HG03139 (cell line): ENCODE measurements around the gene SHC3.

ENCODE experiments used
- ATAC-seq: cut with Tn5 transposase; IDR thresholded peaks from one replicate; pipeline ENCODE4 v1.9.1; 2021; ENCODE audit not compliant: unreplicated experiment

Gene SHC3

GRCh38 chr9:89025553-89025952 is 153.1 kb downstream of the SHC3 start:
- no peak for ATAC-seq

DNA sequence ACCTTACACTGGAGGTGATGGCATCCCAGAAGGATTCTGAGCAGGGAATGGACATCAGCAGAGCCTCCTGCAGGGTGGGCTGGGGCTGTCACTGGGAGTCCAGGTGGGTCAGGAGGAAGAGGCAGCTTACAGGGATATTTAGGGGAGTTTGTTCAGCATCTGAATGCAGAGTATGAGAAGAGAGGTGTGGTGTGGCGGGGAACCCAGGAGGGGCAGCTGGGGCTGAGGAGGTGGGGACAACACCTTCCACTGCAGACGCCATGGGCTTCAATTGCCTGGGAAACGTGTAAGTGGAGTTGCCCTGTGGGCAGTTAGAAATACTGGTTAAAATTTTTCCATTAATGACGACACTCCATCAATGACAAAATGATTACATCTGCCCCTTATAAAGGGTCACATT is 153.9 kb downstream of the SHC3 start:
- no peak for ATAC-seq

GRCh38 chr9:89023740-89024139 is 154.9 kb downstream of the SHC3 start:
- no peak for ATAC-seq

- ATAC-seq = no peak
Measured at GRCh38 chr9:89022902-89023301, 155.7 kb downstream of the SHC3 start.

- no peak for ATAC-seq
Measured at GRCh38 chr9:89022001-89022759, 156.4 kb downstream of the SHC3 start.

DNA sequence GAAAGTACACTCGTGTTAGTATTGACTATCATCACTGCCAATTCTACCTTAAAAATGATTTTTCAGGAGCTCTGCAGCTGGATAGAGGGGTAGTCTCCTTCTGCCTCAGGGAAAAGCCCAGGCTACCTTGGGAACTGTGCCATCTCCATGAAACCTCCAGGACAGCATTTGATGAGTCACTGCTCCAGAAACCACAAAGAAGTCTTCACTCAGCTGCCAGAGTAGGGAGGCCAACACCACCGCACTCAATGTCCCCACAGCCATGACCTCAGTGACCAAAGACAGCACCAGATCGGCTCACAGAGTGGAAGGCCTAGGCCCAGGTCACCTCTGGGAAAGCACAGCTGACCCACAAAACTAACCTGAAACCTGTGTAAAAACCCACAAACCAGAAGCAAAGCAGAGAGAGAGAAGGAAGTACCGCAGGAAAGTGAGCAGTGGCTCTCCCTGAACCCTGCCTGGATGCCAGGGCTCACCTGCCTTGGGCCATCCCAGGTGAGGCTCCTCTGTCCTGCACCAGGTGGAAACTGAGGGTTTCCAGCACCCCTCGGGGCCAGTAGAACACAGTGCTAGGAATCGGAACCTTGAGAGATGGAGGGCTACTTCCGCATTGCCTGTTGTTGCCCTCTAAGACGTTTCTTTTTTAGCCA is 157.3 kb downstream of the SHC3 start:
- ATAC-seq = no peak

DNA sequence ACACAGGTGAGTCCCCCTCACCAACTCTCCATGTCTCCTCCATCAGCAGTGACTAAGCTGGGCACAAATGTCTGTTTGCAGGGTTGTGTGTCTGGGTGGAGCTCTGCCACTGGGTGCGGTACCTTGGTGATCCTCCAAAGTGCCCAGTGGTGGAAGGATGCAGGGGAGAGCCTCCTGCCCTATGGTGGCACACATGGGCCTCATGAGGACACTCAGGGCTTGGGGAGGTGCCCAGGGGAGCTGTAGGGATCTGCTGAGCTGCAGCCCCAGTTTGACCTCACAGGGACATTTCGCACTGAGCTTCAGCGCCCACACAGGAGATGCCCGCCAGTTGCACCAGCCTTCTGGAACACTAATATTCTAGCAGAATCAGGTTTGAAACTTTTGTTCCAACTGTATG is 157.9 kb downstream of the SHC3 start:
- no peak for ATAC-seq

DNA sequence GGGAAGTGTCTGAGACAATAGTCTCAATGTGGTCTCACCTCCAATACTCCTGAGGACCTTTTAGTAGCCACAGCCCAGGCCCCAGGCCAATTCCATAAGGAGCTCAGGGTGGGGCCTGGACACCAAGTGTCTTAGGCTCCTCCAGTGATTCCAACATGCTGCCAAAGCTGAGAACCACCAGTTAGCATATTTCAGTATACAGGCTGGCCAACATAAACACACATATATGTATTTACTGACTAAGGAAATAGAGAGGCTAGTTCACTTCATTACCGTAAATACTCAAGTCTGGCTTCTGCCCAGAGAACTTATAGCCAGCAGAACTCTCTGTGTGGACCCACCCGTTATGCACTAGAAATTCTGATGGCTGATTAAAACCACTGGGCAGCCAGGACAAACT is 163.3 kb downstream of the SHC3 start:
- ATAC-seq = no peak

DNA sequence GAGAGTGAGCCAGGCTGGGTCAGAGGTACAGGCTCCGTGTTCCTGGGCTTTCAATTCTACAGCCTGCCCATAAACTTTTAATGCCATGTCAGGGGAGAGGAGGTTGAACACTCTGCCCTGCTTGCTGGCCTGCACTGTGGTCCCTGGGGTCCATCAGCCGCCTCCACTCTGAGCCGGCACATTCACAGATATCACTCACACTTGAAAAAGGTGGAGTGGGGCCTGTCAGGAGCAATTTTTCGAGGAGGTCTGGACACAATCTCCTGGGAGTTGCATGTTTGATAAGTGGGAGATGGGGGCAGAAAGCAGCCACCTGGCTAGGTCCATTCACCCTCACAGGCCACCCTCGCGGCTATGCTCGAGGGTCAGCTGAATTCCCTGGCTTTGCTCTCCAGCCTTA is 164.5 kb downstream of the SHC3 start:
- no peak for ATAC-seq

- no peak for ATAC-seq
Measured at GRCh38 chr9:89013660-89014059, 165.0 kb downstream of the SHC3 start.

DNA sequence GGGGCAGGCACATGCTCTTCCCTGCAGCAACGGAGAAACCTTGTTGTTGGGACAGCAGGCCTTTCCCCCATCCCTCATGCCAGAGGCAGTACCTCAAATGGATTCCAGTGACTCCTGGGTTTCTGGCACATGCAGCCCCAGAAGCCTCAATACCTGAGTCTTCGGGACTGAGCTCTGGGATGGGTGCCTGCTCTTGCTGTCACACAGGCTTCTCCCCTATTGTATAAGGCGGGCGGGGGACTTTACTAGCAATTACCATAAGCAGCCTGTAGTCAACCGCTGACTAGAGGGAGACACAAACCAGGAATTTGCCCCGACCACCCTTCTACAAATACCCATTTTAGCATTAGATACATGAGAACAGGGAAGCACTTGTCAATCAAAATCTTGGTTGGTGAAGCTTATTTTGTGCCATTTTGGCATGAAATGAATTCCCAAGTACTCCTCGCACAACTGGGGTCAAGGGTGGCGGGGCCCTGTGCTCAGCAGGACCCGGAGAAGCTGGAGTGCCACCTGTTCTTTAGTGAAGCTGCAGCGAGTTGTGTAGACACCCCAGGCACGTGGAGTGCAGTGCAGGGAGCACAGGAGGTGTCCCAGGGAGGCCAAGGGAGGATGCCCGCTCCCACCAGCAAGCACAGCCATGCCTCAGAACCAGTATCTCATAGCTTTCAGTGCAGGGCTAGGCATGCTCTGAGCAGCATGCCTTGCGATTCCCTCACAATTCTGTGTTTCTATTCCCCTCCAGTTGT is 166.2 kb downstream of the SHC3 start:
- no peak for ATAC-seq

GRCh38 chr9:89011683-89012082 is 166.9 kb downstream of the SHC3 start:
- ATAC-seq = no peak

- no peak for ATAC-seq
Measured at GRCh38 chr9:89010526-89011111, 168.0 kb downstream of the SHC3 start.

DNA sequence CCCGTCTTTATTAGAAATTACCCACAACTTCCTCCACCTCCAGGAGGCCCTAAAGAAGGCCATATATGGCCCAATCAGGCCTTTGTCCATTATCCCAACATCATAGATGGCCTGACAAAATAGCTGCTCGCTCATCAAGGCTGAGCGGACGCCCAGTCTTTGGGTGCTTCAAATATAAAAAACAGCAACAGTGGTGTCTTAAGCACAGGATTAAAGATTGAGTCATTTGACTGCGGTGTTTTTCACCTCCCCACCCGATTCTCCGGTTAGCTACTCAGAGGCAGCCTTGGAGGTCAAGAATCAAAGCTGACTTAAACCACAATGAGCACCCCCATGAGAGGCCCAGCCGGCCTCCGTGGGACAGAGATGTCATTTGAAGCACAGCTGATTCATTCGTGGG is 168.6 kb downstream of the SHC3 start:
- no peak for ATAC-seq

- no peak for ATAC-seq
Measured at GRCh38 chr9:89009546-89009840, 169.1 kb downstream of the SHC3 start.

DNA sequence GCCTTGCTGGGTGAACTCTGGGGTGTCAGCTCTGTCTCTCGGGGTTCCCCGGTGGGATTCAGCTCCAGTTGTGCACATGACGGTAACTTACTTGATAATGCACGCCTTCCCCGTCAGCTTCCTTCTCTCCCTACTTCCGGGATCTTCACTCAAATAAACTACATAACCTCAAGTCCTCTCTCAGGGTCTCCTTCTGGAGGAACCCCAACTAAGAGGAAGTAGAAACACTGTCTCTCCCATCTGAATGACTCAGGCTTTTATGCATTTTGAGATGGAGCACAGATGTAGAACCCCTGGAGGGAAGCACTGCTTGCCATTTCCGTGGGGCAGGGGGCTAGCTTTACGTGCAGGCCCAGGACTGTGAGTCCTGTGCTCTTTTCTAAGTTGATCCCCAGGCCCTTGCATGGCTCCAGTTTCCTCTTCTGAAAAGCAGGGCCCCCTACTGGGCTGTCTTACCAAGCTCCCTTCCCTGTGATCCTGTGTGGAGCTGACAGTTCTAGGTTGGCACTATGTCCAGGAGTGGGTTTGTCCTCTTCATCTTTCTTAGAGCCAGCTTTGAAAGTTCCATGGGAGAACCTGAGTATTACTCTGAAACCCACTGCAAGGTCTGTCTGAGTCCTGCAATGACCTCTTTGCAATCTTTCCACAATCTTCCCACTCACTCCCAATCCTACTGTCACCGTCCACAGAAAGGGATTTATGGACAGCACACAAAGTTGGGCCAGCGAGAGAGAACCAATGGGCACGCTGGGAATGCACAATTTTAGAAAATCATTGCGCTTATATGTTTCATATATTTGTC is 169.7 kb downstream of the SHC3 start:
- ATAC-seq = no peak

- ATAC-seq = no peak
Measured at GRCh38 chr9:89008055-89008743, 170.4 kb downstream of the SHC3 start.

GRCh38 chr9:89006996-89007967 is 171.3 kb downstream of the SHC3 start:
- no peak for ATAC-seq

DNA sequence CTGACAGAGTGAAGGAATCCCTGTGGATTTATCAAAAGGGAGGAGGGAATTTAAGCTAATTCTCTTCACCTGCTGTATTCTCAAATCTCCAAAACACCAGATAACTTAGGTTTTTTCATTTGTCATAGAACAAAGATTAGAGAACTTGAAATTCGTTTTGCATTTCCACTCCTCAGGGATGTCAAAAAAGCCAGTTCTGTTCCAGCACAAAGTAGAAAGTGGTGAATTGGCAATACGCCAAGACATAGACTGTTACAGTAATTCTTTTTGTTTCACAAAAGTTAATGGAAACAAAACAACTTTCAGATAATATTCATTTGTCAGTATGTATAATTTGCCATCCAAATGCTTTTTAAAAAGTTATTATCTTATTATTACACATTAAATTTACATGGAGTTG is 172.4 kb downstream of the SHC3 start:
- no peak for ATAC-seq
